ENCODE results near the gene DNAI1.

DNA sequence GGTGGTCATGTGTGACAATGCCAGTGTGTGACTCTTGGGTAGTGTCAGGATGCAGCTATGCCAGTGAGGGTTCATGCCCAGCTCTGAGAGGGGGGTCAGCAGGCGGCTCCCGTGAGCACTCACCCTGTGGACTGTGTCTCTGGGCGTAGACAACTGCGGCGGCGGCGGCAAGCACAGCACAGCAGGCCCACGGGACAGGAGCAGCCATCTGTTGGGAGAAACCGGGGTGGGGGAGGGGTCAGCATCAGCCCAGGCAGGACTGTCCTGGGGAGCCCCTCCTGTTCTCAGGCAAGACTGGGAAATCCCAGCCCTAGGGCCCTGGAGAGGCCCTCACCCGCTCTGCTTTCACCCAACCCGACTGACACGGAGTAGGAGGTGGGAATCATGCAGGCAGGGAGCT is 110.2 kb downstream of the DNAI1 start:
- TF ChIP-seq, protein P1, sequence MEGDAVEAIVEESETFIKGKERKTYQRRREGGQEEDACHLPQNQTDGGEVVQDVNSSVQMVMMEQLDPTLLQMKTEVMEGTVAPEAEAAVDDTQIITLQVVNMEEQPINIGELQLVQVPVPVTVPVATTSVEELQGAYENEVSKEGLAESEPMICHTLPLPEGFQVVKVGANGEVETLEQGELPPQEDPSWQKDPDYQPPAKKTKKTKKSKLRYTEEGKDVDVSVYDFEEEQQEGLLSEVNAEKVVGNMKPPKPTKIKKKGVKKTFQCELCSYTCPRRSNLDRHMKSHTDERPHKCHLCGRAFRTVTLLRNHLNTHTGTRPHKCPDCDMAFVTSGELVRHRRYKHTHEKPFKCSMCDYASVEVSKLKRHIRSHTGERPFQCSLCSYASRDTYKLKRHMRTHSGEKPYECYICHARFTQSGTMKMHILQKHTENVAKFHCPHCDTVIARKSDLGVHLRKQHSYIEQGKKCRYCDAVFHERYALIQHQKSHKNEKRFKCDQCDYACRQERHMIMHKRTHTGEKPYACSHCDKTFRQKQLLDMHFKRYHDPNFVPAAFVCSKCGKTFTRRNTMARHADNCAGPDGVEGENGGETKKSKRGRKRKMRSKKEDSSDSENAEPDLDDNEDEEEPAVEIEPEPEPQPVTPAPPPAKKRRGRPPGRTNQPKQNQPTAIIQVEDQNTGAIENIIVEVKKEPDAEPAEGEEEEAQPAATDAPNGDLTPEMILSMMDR (IDR thresholded peaks at IDR 0.05 in 4 of 5, conservative IDR thresholded peaks at IDR 0.05 in 1 of 5), result no peak
- no peak for TF ChIP-seq POLR2A (IDR thresholded peaks at IDR 0.05)
